GM21447 (cell line): ENCODE data around the gene SAMD14.
"Not testable (repeated sequence)": the region's sequence is repeated elsewhere in the genome, so short reads cannot be mapped to it uniquely, and the experiment has no call there.

Experiments
- ATAC-seq: cut with Tn5 transposase; IDR thresholded peaks from one replicate; pipeline ENCODE4 v1.9.1; 2021; ENCODE audit not compliant: unreplicated experiment

SAMD14 gene

DNA sequence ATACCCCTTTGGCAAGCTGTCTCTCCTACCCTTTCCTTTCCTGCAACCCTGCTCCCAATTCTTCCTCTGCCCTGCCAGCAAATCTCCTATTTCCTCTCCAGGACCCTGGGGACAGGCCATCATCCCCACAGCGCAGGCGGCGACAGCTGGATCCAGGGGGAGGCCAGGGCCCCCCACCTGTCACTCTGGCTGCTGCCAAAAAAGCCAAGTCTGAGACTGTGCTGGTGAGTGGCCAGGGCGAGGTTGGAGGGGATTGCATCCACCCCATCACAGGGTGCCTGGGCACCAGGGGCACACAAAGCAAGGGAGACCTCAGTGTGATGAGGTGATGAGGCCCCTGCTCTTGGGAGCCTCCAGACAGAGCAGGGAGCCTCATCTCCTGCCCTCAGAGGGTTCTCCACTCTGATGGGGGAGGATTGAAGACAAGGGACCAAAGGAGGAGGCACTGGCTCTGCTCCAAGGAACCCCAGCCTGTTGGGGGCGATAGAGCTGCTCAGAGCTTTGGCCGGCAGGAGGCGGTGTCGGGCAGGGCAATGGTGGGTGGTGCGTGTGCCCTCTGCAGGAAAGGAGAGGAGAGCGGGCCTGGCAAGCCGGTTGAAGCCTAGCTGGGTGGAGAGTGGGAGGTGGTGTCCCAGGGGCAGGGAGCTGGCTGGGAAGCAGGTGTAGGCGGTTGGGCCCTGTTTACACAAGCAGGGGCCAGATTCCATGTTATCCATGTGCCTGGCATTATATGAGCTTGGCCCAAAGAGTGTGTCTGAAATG, 50.4 kb downstream of the SAMD14 start:
- no peak for ATAC-seq

DNA sequence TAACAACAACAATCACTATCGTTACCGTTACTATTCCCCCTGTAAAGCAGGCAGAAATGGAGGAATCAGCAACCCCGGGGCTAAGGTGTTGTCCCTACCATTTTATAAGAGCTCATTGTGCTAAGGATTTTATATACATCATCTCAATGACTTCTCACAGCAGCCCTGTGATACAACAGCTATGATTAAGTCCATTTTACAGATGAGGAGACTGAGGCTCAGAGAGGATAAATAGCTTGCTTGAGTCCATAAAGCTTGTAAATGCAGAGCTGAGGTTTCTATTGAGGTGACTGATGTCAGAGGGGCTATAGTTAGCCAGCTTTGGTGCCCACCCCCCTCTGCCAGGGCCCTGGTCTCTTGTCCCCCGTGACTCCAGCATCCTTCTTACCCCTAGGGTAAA, 51.5 kb downstream of the SAMD14 start:
- ATAC-seq, result no peak

DNA sequence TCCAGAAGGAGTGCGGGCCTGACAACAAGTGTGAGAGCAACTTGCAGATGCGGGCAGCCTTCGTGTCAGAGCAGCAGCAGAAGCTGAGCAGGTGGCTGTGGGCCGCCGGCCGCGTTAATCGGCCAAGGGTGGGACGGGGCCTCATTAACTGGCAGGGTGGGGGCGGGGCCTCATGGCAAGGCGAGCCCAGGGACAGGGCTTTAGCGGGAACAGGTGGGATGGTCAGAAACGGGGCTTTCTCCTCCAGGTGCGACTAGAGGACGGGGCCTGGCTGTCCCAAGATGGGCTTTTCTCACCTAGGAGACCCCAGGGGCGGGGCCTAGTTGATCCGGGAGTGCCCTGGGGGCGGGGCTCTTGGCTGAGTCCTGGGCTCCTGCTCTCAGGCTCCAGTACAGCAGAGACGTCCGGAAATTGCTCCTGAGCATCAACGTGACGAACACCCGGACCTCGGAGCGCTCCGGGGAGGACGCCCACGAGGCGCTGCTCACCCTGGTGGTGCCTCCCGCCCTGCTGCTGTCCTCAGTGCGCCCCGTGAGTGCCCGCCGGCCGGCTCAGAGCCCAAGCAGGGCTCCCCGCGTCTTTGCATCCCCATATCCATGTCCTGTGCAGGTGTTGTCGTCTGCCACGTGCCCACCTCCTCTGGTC, 53.2 kb downstream of the SAMD14 start:
- no peak for ATAC-seq

DNA sequence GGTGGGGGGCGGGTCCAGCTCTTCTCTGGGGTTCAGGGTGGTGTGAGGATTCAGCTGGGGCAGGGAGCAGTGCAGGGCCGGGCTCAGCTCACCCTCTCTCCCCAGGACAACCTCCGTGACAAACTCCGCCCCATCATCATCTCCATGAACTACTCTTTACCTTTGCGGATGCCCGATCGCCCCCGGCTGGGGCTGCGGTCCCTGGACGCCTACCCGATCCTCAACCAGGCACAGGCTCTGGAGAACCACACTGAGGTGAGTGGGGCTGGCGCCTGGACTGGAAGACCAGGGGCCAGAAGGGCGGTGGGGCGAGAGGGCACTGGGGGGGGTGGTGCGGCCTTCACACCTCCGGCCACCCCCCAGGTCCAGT, 53.8 kb downstream of the SAMD14 start:
- no peak for ATAC-seq

DNA sequence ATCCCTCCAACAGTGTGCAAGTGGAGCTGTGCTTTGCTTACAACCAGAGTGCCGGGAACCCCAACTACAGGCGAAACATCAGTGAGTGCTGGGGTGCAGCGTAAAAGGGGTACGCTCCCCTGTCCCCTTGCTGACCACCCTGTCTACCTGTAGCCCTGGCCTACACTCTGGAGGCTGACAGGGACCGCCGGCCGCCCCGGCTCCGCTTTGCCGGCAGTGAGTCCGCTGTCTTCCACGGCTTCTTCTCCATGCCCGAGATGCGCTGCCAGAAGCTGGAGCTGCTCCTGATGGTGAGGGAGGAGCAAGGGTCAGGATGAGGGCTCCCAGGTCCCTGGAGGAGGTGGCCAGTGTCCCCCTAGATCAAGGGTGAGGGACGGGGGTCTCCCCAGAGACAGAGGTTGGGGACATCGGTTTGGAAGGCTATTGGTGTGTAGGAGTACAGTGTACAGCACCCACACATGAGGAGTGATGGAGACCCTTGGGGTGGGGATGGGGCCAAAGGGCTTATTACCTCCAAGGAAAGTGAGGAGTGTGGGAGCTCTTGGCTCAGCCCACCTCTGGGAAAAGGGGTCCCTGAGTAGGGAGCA, 54.4 kb downstream of the SAMD14 start:
- no peak for ATAC-seq

- ATAC-seq, result no peak
Observed at GRCh38 chr17:50074227-50074626, 55.7 kb downstream of the SAMD14 start.

DNA sequence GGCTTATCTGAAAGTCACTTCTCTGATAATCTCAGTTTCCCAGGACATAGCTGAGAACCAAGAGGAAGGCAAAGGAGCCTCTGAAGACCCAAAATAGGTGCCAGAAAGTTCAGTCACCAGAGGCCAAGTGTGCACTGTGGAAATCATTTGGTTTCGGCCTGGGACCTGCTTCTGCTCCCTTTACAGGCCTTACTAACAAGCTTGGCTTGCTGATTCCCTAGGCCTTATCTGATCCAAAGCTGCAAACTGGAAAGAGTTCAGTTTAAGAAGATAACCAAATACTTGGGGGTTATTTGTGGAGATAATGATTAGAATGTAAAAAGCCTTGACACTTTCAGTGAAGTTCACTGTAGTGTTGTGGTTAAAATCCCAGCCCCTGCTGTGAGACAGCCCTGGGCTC, 57.0 kb downstream of the SAMD14 start:
- no peak for ATAC-seq

DNA sequence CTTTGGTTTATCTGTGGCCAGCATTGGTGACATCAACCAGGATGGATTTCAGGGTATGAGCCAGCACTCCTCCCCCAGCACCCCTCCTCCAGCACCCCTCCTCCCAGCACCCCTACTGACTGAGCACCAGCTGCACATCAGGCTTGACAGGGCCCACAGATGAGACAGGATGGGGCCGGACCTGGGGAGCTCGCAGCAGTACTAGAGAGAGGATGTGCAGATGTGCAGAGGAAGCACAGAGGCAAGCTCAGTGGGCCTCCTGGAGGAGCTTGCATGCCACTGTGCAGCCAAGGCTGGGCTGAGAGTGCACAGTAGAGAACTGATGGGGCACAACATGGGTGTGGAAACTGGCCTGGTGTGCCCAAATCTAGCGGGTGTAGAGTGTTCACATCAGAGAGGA, 57.8 kb downstream of the SAMD14 start:
- ATAC-seq, result no peak

DNA sequence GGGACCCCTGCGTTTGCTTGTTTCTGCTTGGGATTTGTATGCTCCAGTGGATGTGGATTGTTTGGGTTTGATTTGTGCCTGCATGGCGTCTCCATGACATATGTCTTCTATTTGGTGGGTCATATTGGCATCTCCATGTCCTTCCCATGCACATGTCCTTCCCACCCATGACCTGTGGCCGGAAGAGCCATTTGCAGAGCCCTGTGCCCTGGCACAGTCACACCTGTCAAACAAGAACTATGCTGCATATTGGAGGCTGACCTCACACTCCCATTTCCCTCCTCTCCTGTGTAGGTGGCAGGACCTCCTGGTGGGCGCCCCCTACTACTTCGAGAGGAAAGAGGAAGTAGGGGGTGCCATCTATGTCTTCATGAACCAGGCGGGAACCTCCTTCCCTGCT, 58.3 kb downstream of the SAMD14 start:
- no peak for ATAC-seq

DNA sequence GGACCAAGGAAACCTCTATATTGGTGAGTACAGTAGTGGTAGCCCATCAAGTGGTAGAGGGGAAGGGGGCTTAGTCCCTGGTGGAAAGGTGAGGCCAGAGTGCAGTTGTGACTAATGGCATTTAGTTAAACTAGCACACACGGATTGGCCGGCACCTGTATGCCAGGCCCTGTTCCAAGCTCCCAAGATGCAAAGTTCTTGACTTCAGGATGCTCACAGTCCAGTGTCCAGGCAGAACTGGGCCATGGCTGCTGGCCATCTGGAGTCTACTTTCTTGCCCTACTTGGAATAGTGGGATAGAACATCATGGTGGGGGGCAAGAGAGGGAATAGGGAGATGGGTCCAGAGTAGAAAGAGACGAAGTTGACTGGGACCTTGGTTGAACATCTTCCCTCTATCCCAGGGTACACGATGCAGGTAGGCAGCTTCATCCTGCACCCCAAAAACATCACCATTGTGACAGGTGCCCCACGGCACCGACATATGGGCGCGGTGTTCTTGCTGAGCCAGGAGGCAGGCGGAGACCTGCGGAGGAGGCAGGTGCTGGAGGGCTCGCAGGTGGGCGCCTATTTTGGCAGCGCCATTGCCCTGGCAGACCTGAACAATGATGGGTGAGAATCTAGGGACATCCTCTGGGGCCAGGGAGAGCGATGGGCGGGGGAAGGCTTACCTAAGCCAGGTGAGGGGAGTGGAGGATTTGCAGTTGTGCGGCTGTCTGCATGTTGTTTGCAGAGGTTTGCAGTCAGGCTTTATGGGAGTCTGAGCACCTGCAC, 58.9 kb downstream of the SAMD14 start:
- no peak for ATAC-seq

GRCh38 chr17:50067996-50068395, 62.0 kb downstream of the SAMD14 start:
- no peak for ATAC-seq

DNA sequence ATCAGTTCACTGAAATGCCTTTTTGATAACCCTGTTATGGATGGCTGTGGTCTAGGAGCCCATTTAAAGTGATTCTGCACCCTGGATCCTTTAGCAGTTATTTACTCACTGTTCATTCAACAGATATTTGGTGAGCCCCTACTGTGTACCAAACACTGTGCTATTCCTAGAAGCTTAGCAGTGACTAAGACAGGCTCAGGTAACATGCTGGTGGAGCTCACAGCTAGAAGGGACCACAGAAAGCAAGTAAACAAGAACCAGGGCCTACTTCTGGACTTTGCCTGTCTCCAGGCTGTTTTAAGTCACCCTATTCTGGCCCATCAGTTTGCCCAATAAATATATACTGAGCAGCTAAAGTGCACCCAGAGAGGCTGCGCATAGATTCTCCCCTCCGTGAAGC, 63.0 kb downstream of the SAMD14 start:
- no peak for ATAC-seq

GRCh38 chr17:50065056-50065455, 64.9 kb downstream of the SAMD14 start:
- no peak for ATAC-seq

GRCh38 chr17:50064253-50065001, 65.5 kb downstream of the SAMD14 start:
- ATAC-seq, result no peak

DNA sequence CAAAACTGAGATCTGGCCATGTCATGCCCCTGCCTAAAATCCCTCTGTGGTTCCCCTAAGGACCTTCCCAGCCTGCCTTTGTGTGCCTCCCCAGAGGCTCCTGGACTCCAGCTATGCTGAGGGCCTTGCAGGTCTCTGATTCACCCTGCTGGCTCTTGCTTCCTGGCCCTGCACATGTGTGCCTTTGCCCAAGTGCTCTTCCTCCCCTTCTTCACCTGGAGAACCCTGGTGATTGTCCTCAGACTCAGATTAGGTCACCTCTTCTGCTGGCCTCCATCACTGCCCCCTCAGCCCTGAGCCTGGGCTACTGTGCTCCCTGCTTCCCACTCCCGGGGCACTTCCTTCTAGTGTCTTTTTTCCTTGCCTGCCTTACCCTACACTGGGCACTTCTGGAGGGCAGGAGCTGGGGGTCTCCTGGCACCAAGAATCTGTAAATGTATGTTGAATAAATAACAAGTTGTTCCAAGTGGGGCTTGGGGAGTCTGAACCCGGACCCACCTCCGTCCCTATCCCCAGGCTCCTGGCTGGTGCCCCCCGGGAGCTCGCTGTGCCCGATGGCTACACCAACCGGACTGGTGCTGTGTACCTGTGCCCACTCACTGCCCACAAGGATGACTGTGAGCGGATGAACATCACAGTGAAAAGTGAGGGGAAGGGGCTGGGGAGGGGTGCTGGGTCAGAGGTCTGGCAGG, 66.3 kb downstream of the SAMD14 start:
- ATAC-seq, result no peak

DNA sequence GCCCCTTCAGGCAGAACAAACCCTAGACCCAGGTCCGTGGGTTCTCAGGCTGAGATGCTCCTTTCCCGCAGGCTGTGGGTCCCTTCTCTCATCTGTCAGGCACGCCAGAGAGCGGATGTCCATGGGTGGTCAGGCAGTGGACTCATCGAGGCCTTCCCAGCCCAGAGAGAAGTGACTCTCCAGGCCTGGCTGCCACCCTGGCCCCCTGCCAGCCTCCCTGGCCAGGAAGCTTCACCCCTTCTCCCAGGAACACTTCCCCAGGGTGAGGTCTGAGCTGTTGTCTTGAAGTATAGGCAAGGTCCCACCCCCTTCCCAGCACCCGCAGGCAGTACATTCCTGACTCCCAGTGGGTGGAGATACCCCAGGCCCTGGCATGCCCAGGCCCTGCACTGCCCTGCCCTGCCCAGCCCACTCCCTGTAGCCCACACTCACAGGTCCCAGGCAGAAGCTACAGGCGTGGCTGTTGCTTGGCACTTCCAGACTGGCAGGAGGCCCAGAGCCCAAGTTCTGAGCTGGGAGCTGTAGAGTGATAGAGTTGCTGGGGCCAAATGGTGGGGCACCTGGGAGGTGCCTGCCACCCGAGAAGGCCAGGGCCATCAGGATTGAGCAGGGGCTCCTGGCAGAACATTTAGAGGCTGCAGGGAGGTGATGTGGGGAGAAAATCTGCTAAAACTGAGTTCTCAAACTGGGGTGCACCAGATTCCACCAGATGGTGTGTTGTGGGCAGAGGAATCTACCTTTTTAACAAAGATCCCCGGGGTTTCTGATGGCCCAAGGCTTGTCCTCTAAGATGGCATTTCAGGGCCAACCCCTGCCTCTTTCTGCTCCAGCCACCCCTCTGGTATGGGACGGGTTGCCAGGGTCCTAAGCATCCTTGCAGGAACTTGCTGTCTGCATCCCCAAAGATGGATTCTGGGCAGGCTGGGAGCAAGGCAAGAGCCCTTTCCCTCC, 67.4 kb downstream of the SAMD14 start:
- no peak for ATAC-seq

- ATAC-seq, result not testable (repeated sequence)
Observed at GRCh38 chr17:50061713-50062045, 68.3 kb downstream of the SAMD14 start.

DNA sequence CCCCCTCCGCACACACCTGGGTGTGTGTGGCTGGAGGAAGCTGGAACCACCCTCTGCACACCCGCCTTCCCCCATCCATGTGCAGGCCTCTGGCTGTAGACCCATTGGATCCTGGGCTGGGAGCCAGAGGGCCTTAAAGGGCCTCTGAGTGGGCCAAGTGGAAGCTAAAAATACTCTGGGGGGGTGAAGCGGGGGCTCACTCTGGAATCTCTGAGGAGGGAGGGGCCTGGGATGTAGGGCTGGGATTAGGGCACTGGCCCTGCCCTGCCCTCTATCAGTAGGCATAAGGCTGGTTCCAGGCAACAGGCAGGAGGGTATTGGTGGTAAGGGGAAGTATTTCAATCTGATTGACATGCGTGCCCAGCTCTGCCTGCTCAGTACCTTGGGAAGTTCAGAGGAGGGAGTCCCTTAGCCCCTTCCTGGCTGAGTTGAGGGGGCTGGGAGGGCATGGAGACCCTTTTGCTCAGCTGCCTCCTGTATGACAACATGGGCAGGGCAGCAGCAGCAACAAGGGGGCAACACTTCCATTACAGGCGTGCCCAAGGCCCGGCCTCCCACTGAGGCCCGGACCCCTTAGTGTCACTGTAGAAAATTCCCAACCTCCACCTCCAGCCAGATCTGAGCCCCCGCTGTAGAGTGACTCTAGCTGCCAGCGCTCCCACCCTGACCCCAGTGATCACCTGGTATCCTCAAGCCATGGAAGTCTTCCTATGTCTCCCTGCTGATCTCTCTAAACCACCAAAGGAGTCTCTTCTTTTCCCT, 68.8 kb downstream of the SAMD14 start:
- no peak for ATAC-seq
